Loucy (cell line): ENCODE results near the gene ENO4.

Source experiments
- H2AFZ ChIP-seq: fragments of 200-600 bp; sonication (generic); 2 replicates; pipeline ENCODE4 v1.6.0; 2016; ENCODE audit warnings: antibody characterized with exemption, mild to moderate bottlenecking, low read length, moderate library complexity
- H3F3A ChIP-seq: fragments of 200-600 bp; 2 replicates; pipeline ENCODE4 v1.6.0; 2016; ENCODE audit warnings: antibody characterized with exemption, low read depth, mild to moderate bottlenecking
- H3K27me3 ChIP-seq: fragments of 200-600 bp; sonication (generic); 2 replicates; pipeline ENCODE4 v1.6.1; 2014; ENCODE audit warnings: low read length, mild to moderate bottlenecking; ENCODE audit not compliant: insufficient read depth, poor library complexity, severe bottlenecking
- H3K36me3 ChIP-seq: fragments of 200-600 bp; sonication (generic); 2 replicates; pipeline ENCODE4 v1.6.1; 2016; ENCODE audit warnings: low read length; ENCODE audit not compliant: insufficient read depth
- H3K4me1 ChIP-seq: fragments of 200-600 bp; sonication (generic); 2 replicates; pipeline ENCODE4 v1.5.1; 2014; ENCODE audit warnings: low read length, mild to moderate bottlenecking; ENCODE audit not compliant: insufficient read depth, poor library complexity, severe bottlenecking
- H3K4me2 ChIP-seq: fragments of 200-600 bp; sonication (generic); 2 replicates; pipeline ENCODE4 v1.6.0; 2014; ENCODE audit warnings: antibody characterized with exemption, low read length, low read depth, mild to moderate bottlenecking; ENCODE audit not compliant: poor library complexity, severe bottlenecking
- H3K4me3 ChIP-seq: fragments of 200-600 bp; sonication (generic); 2 replicates; pipeline ENCODE4 v1.5.1; 2014; ENCODE audit warnings: low read length, mild to moderate bottlenecking, mixed read lengths; ENCODE audit not compliant: poor library complexity, severe bottlenecking
- H3K79me2 ChIP-seq: fragments of 200-600 bp; sonication (generic); 2 replicates; pipeline ENCODE4 v1.6.1; 2014; ENCODE audit warnings: low read length; ENCODE audit not compliant: insufficient read depth
- H3K9ac ChIP-seq: fragments of 200-600 bp; sonication (generic); 2 replicates; pipeline ENCODE4 v1.6.0; 2014; ENCODE audit warnings: mild to moderate bottlenecking, low read depth, low read length, moderate library complexity; ENCODE audit not compliant: poor library complexity, severe bottlenecking
- H3K9me2 ChIP-seq: fragments of 200-600 bp; sonication (generic); replicated peaks from 2 replicates; pipeline ENCODE4 v1.6.1; 2016; ENCODE audit warnings: low read depth, low read length, mixed read lengths
- H3K9me3 ChIP-seq: fragments of 200-600 bp; sonication (generic); 2 replicates; pipeline ENCODE4 v1.6.1; 2014; ENCODE audit warnings: mild to moderate bottlenecking, antibody characterized with exemption, low read length, low read depth; ENCODE audit not compliant: insufficient read depth
- H4K20me1 ChIP-seq: fragments of 200-600 bp; sonication (generic); 2 replicates; pipeline ENCODE4 v1.6.0; 2014; ENCODE audit warnings: antibody characterized with exemption, low read length, mild to moderate bottlenecking; ENCODE audit not compliant: insufficient read depth, poor library complexity, severe bottlenecking
- CTCF ChIP-seq: fragments of 200-600 bp; sonication (generic); conservative IDR thresholded peaks from 2 replicates; pipeline ENCODE4 v1.5.1; 2014; ENCODE audit warnings: mild to moderate bottlenecking, antibody characterized with exemption, low read length
- EZH2phosphoT487 ChIP-seq: fragments of 200-600 bp; IDR thresholded peaks from 2 replicates; pipeline ENCODE4 v1.6.1; 2018; ENCODE audit warnings: antibody characterized with exemption, mild to moderate bottlenecking, moderate library complexity, borderline replicate concordance

Gene ENO4

GRCh38 chr10:116880716-116881482, 31.6 kb downstream of the ENO4 start:
- Histone ChIP-seq H3K27me3 (no peaks in the 10 kb centered on the region), H4K20me1 (no peaks in the 10 kb centered on the region), H3K4me2 (no peak overlapping the region), H3K9me2 (no peaks in the 10 kb centered on the region), H3K36me3 (no peaks in the 10 kb centered on the region), H3K79me2 (no peaks in the 10 kb centered on the region), H3K9ac (no peak overlapping the region), H3F3A (no peaks in the 10 kb centered on the region), H3K9me3 (no peaks in the 10 kb centered on the region), H3K4me1 (no peaks in the 10 kb centered on the region), H3K4me3 (no peak overlapping the region), H2AFZ (no peak overlapping the region)
- TF ChIP-seq EZH2phosphoT487: no peak
- TF ChIP-seq CTCF: no peak

- no peaks in the 10 kb centered on the region for H4K20me1 ChIP-seq
- H3K9me2 ChIP-seq: no peaks in the 10 kb centered on the region
- H3K9me3 ChIP-seq: no peaks in the 10 kb centered on the region
- H3K36me3 ChIP-seq: no peaks in the 10 kb centered on the region
- no peak overlapping the region for H3K4me2 ChIP-seq
- no peaks in the 10 kb centered on the region for H3F3A ChIP-seq
- H3K27me3 ChIP-seq: no peaks in the 10 kb centered on the region
- no peak overlapping the region for H2AFZ ChIP-seq
- no peak for TF ChIP-seq CTCF
- TF ChIP-seq EZH2phosphoT487: no peak
- no peaks in the 10 kb centered on the region for H3K4me1 ChIP-seq
- H3K79me2 ChIP-seq: no peaks in the 10 kb centered on the region
- no peak overlapping the region for H3K9ac ChIP-seq
- H3K4me3 ChIP-seq: no peak overlapping the region
These were observed 33.3 kb downstream of the ENO4 start for GRCh38 chr10:116882639-116883038.

- no peaks in the 10 kb centered on the region for H3K79me2 ChIP-seq
- H4K20me1 ChIP-seq: no peaks in the 10 kb centered on the region
- TF ChIP-seq EZH2phosphoT487 (no peak), CTCF (no peak)
- no peaks in the 10 kb centered on the region for H3K9me2 ChIP-seq
- no peak overlapping the region for H2AFZ ChIP-seq
- no peaks in the 10 kb centered on the region for H3K4me1 ChIP-seq
- H3K36me3 ChIP-seq: no peaks in the 10 kb centered on the region
- H3K4me2 ChIP-seq: no peak overlapping the region
- no peak overlapping the region for H3K9ac ChIP-seq
- H3F3A ChIP-seq: no peaks in the 10 kb centered on the region
- no peak overlapping the region for H3K4me3 ChIP-seq
- H3K9me3 ChIP-seq: no peaks in the 10 kb centered on the region
- H3K27me3 ChIP-seq: no peaks in the 10 kb centered on the region
These were observed 37.5 kb downstream of the ENO4 start for GRCh38 chr10:116886772-116887171.
